Neural progenitor cell (in vitro differentiated cells): ENCODE measurements around the gene MINDY3.

ENCODE experiments used
- CTCF ChIP-seq: fragments of 200-600 bp; sonication (generic); IDR thresholded peaks from 2 replicates; pipeline ENCODE4 v1.5.1; 2017; ENCODE audit warnings: antibody characterized with exemption, mild to moderate bottlenecking
- EZH2 ChIP-seq: fragments of 200-600 bp; sonication (generic); IDR thresholded peaks from 2 replicates; pipeline ENCODE4 v1.6.1; 2017; ENCODE audit warnings: antibody characterized with exemption, mild to moderate bottlenecking, moderate library complexity
- EZH2phosphoT487 ChIP-seq: fragments of 200-600 bp; sonication (generic); IDR thresholded peaks from 2 replicates; pipeline ENCODE4 v1.6.1; 2017; ENCODE audit warnings: antibody characterized with exemption

- TF ChIP-seq EZH2: no peak
- TF ChIP-seq CTCF: no peak
- no peak for TF ChIP-seq EZH2phosphoT487
These were observed 57.8 kb downstream of the MINDY3 start for GRCh38 chr10:15802375-15802949.
